Smooth muscle cell (in vitro differentiated cells): ENCODE results near the gene MROH9. TPM values are rescaled to one million over a fixed set of nuclear protein-coding genes. Genes with fewer than 3 reads are reported as not detected.
"Not testable (repeated sequence)": the region's sequence is repeated elsewhere in the genome, so short reads cannot be mapped to it uniquely, and the experiment has no call there.

ENCODE experiments used
- DNase-seq: peaks from one replicate; lab custom pipeline; 2025; ENCODE audit not compliant: unreplicated experiment; lab: John Stamatoyannopoulos, UW
- H2AFZ ChIP-seq: fragments of 200-600 bp; sonication (generic); 2 replicates; pipeline ENCODE4 v1.6.0; 2016; ENCODE audit warnings: antibody characterized with exemption, low read depth, mild to moderate bottlenecking
- H3F3A ChIP-seq: fragments of 200-600 bp; sonication (generic); 2 replicates; pipeline ENCODE4 v1.6.0; 2017; ENCODE audit warnings: antibody characterized with exemption, low read depth
- H3K27ac ChIP-seq: fragments of 200-600 bp; sonication (generic); 2 replicates; pipeline ENCODE4 v1.5.1; 2016; ENCODE audit warnings: low read depth, mild to moderate bottlenecking
- H3K27me3 ChIP-seq: fragments of 200-600 bp; sonication (generic); 2 replicates; pipeline ENCODE4 v1.6.1; 2016; ENCODE audit warnings: low read depth, mild to moderate bottlenecking
- H3K36me3 ChIP-seq: fragments of 200-600 bp; sonication (generic); 2 replicates; pipeline ENCODE4 v1.5.1; 2016; ENCODE audit warnings: low read depth
- H3K4me1 ChIP-seq: fragments of 200-600 bp; sonication (generic); 2 replicates; pipeline ENCODE4 v1.5.1; 2016; ENCODE audit warnings: low read depth
- H3K4me2 ChIP-seq: fragments of 200-600 bp; sonication (generic); 2 replicates; pipeline ENCODE4 v1.6.0; 2016; ENCODE audit warnings: mild to moderate bottlenecking
- H3K4me3 ChIP-seq: fragments of 200-600 bp; sonication (generic); 2 replicates; pipeline ENCODE4 v1.5.1; 2016; ENCODE audit warnings: mild to moderate bottlenecking
- H3K79me2 ChIP-seq: fragments of 200-600 bp; sonication (generic); 2 replicates; pipeline ENCODE4 v1.6.0; 2016; ENCODE audit warnings: low read depth, mild to moderate bottlenecking
- H3K9ac ChIP-seq: fragments of 200-600 bp; sonication (generic); 2 replicates; pipeline ENCODE4 v1.6.0; 2016; ENCODE audit warnings: low read depth
- H3K9me3 ChIP-seq: fragments of 200-600 bp; sonication (generic); replicated peaks from 2 replicates; pipeline ENCODE4 v1.5.1; 2016; ENCODE audit warnings: low read depth
- H4K20me1 ChIP-seq: fragments of 200-600 bp; sonication (generic); 2 replicates; pipeline ENCODE4 v1.6.0; 2016; ENCODE audit warnings: low read depth
- CTCF ChIP-seq: fragments of 200-600 bp; sonication (generic); IDR thresholded peaks from 2 replicates; pipeline ENCODE4 v1.5.1; 2017; ENCODE audit warnings: borderline replicate concordance, mild to moderate bottlenecking, antibody characterized with exemption; ENCODE audit not compliant: insufficient read depth, poor library complexity, severe bottlenecking
- WGBS: methylation state at CpG from one replicate; pipeline ENCODE4 v1.1.7; 2016; ENCODE audit warnings: low lambda C conversion rate; 5-methylcytosine and 5-hydroxymethylcytosine counted together
- polyA plus RNA-seq: library from polyadenylated mRNA; unstranded; fragments of >200 nt; fragmentation: Nextera tagmentation; extraction: Ambion mirVana; gene quantifications from 2 replicates; pipeline ENCODE4 v1.2.1, GENCODE V29; 2016
- total RNA-seq: library from RNA; depleted of rRNA; stranded (reverse); fragments of >200 nt; gene quantifications from 2 replicates; pipeline ENCODE4 v1.2.3, GENCODE V29; 2014

The MROH9 gene
- total and polyA plus RNA-seq, 2 experiments from 2014 or later = not detected

DNA sequence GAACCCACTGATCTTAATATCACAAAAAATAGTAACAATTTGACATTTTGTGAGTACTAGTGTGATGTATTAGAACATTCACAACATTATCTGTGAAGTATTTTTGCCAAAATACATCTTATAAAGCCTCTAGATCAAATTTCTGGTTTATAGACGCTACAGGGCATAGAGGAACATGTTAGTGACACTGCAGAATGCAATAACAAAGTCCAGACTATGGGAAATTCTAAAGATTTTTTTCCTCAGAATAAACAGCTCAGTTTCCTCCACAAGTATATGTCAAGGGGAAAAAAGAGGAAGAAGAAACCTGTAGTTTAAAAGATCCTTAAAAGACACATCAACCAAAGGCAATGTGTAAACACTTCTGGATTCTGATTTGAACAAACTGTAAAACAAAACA lies 26.4 kb upstream of the MROH9 start:
- peak overlapping the region; percentile 13 for H2AFZ ChIP-seq
- H3K4me2 ChIP-seq = no peak overlapping the region
- 63% methylated on average over 1 of the region's 1 CpG for WGBS
- H4K20me1 ChIP-seq = no peaks in the 10 kb centered on the region
- no peaks in the 10 kb centered on the region for H3K79me2 ChIP-seq
- no peaks in the 10 kb centered on the region for H3K9me3 ChIP-seq
- no peak overlapping the region for H3K27ac ChIP-seq
- no peak overlapping the region for H3K4me3 ChIP-seq
- no peaks in the 10 kb centered on the region for H3K4me1 ChIP-seq
- no peak for DNase-seq
- H3K9ac ChIP-seq = no peak overlapping the region
- no peaks in the 10 kb centered on the region for H3F3A ChIP-seq
- no peaks in the 10 kb centered on the region for H3K27me3 ChIP-seq
- TF ChIP-seq CTCF = no peak
- H3K36me3 ChIP-seq = no peaks in the 10 kb centered on the region

DNA sequence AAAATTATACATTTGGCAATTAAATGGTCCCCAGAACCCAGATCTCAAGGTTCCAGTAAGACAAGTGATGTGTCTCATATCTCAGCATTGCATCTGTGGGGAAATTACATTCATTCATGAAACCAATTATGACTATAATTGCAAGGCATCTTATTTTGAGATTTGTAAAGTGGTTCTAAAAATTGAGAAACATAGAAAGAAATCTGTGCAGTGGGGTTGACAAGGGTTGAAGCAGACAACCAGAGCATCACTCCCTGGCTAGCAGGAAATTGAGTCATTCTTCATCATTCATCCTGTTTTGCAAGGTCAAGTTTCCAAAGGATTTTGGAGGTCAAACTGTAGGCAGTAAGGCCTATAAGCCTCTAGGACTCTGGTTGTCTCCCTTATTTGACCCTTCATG lies 25.1 kb upstream of the MROH9 start:
- Histone ChIP-seq H3F3A (no peaks in the 10 kb centered on the region), H3K9ac (no peak overlapping the region), H3K4me1 (no peaks in the 10 kb centered on the region), H3K4me3 (no peak overlapping the region), H2AFZ (no peak overlapping the region), H3K4me2 (no peak overlapping the region), H3K79me2 (no peaks in the 10 kb centered on the region), H3K36me3 (no peaks in the 10 kb centered on the region), H3K9me3 (no peaks in the 10 kb centered on the region), H4K20me1 (no peaks in the 10 kb centered on the region), H3K27me3 (no peaks in the 10 kb centered on the region), H3K27ac (no peak overlapping the region)
- no peak for TF ChIP-seq CTCF
- DNase-seq = no peak

GRCh38 chr1:170917373-170917772 lies 18.0 kb upstream of the MROH9 start:
- Histone ChIP-seq H3F3A (no peaks in the 10 kb centered on the region), H3K4me1 (no peaks in the 10 kb centered on the region), H3K9ac (no peak overlapping the region), H3K27ac (no peak overlapping the region), H3K79me2 (no peaks in the 10 kb centered on the region), H3K27me3 (no peaks in the 10 kb centered on the region), H4K20me1 (no peaks in the 10 kb centered on the region), H3K4me2 (no peak overlapping the region), H2AFZ (no peak overlapping the region), H3K4me3 (no peak overlapping the region), H3K9me3 (peaks cover 10% of the 10 kb centered on the region), H3K36me3 (no peaks in the 10 kb centered on the region)
- 58% methylated on average over 3 of the region's 3 CpGs for WGBS
- DNase-seq = no peak
- no peak for TF ChIP-seq CTCF

DNA sequence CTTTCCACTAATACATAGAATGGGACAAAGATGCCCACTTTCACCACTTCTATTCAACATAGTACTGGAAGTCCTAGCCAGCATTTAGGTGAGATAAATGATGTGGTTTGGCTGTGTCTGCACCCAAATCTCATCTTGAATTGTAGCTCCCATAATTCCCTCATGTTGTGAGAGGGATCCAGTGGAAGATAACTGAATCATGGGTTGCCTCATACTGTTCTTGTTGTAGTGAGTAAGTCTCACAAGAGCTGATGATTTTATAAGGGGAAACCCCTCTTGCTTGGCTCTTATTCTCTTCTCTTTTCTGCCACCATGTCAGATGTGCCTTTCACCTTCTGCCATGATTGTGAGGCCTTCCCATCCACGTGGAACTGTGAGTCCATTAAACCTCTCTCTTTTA lies 10.7 kb upstream of the MROH9 start:
- H3K4me1 ChIP-seq, H2AFZ ChIP-seq, H3K27ac ChIP-seq, H3F3A ChIP-seq, H3K4me3 ChIP-seq, H3K9me3 ChIP-seq, H3K36me3 ChIP-seq, H3K27me3 ChIP-seq, H4K20me1 ChIP-seq, H3K4me2 ChIP-seq, H3K9ac ChIP-seq, H3K79me2 ChIP-seq, DNase-seq: not testable (repeated sequence)
- 77% methylated on average over 1 of the region's 1 CpG for WGBS
